Measurements from ENCODE around the gene SNRPD3.

SNRPD3 gene

DNA sequence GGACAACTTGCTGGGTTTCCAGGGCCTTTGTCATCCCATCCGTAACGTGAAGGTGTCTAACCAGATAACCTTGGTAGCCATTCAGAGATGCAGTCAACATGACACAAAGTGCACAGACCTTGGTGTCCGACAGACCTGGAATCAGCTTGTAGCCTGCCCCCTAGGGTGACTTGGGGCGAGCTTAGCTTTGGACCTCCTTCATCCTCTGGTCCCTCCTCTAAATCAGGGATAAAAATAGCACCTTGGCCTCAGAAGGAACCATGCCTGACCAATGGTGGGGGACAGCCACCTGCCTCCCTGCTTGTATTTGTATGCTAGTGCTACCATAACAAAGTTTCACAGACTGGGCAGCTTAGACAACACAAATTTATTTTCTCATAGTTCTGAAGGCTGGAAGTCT is 3.7 kb downstream of the SNRPD3 start:
- DNase-seq (ENCODE audit: insufficient read length, low spot score), result no peak
- TF ChIP-seq, protein P1, sequence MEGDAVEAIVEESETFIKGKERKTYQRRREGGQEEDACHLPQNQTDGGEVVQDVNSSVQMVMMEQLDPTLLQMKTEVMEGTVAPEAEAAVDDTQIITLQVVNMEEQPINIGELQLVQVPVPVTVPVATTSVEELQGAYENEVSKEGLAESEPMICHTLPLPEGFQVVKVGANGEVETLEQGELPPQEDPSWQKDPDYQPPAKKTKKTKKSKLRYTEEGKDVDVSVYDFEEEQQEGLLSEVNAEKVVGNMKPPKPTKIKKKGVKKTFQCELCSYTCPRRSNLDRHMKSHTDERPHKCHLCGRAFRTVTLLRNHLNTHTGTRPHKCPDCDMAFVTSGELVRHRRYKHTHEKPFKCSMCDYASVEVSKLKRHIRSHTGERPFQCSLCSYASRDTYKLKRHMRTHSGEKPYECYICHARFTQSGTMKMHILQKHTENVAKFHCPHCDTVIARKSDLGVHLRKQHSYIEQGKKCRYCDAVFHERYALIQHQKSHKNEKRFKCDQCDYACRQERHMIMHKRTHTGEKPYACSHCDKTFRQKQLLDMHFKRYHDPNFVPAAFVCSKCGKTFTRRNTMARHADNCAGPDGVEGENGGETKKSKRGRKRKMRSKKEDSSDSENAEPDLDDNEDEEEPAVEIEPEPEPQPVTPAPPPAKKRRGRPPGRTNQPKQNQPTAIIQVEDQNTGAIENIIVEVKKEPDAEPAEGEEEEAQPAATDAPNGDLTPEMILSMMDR (IDR thresholded peaks at IDR 0.05; ENCODE audit: insufficient read depth, missing control alignments), result no peak
- FAIRE-seq, result no peak

DNA sequence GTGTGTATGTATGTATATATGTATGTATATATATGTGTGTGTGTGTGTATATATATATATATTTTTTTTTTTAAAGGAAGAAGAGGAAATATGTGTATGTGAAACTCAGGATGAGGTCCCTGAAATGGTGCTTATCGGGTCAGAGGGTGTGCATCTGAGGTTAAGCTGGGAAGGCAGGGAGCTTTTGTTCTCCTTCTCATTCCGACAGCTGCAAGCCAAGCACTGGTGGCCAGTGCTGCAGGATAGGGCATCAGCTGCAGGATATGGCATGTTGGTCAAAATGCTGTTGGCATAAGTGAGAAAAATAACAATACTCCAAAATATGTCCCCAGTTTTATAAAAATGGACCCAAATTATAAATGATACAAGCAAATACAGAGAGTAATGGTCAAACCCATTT is 7.4 kb downstream of the SNRPD3 start:
- TF ChIP-seq, protein P1 (IDR thresholded peaks at IDR 0.05; ENCODE audit: insufficient read depth, missing control alignments), result no peak
- no peak for FAIRE-seq
- DNase-seq (ENCODE audit: insufficient read length, low spot score), result no peak

DNA sequence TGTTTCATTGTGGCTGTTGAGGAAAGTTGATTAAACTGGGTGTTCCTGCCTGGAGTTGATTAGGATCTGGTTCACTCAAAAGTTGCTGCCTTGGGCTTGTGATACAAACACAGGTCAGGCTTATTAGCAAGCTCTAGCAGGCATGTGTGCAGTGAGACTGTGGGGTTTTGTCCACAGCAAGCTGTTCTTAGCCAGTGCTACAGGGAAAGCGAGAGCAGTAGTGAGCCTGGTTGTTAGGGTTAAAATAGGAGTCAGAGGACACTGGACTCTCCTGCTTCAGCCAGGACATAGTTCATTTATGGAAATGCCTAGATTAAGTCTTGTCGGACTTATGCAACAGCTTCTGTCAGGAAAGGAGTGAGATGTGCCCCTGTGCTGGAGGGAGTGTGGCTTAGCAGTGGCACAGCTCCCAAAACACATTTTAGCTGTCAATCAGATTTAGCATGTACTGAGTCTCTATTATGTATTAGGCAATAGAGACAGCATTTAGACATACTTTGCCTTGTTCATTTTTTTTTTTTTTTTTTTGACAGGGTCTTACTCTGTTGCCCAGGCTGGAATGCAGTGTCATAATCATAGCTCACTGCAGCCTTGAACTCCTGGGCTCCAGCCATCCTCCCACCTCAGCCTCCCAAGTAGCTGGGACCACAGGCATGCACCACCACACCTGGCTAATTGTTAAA is 8.7 kb downstream of the SNRPD3 start:
- no peak for FAIRE-seq
- no peak for DNase-seq (ENCODE audit: insufficient read length, low spot score)
- TF ChIP-seq, protein P1 (IDR thresholded peaks at IDR 0.05; ENCODE audit: insufficient read depth, missing control alignments), result no peak

DNA sequence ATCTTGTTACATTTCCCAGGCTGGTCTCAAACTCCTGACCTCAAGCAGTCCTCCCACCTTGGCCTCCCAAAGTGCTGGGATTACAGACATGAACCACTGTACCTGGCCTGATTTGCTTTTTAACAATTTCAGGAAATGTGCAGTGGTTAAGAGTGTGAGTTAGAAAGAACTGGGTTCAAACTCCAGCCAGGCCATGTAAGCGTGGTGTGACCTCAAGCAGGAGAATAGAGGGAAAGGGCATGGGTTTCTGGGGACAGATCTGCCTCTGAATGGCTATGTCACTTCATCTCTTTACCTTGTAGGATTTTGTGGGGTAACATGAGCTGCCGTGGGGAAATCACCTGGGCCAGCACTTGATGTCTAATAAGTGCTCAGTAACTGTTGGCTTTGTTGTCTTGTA is 9.3 kb downstream of the SNRPD3 start:
- TF ChIP-seq, protein P1 (IDR thresholded peaks at IDR 0.05; ENCODE audit: insufficient read depth, missing control alignments), result no peak
- DNase-seq (ENCODE audit: insufficient read length, low spot score) (no peak), FAIRE-seq (no peak)

DNA sequence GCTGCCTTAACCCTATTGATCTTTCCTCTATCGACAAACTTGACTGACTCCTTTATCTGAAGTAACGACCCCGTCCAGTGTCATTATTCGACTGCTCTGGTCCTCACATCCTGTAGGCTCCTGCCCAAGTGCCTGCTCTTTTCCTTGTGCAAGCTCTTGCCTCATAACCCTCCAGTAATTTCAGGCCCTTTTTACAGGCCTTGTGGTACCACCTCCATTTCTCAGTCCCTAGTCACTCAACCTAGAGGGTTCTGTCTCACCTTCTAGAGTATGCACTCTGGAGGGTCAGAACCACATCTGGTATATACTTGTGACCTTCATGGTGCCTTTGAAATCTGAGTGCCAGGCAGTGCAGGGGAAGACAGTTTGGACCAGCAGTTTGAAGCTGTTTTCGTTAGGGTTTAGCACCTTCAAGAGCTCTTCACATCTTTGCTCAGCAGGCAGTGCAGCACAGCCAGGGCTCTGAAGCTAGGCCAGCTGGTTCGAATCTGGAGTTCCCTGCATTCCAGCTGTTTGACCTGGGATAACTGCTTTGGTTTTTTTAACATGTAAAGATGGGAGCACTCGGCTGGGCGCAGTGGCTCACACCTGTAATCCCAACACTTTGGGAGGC is 11.2 kb downstream of the SNRPD3 start:
- FAIRE-seq (no peak), DNase-seq (ENCODE audit: insufficient read length, low spot score) (no peak)
- TF ChIP-seq, protein P1 (IDR thresholded peaks at IDR 0.05; ENCODE audit: insufficient read depth, missing control alignments), result no peak

DNA sequence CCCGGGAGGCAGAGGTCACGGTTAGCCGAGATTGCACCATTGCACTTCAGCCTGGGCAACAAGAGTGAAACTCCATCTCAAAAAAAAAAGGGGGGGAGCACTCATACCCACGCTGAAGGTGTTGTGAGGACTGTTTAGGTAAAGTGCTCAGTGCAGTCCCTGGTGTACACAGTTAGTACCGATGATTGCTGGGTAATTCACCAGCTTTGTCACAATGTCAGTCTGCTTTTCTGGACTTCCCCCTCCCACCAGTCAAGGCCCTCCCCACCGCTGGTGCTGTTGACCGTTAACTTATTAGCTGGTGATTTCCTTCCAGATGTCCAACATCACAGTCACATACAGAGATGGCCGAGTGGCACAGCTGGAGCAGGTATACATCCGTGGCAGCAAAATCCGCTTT is 11.9 kb downstream of the SNRPD3 start:
- FAIRE-seq, result no peak
- DNase-seq (ENCODE audit: insufficient read length, low spot score), result no peak
- TF ChIP-seq, protein P1 (IDR thresholded peaks at IDR 0.05; ENCODE audit: insufficient read depth, missing control alignments), result no peak

DNA sequence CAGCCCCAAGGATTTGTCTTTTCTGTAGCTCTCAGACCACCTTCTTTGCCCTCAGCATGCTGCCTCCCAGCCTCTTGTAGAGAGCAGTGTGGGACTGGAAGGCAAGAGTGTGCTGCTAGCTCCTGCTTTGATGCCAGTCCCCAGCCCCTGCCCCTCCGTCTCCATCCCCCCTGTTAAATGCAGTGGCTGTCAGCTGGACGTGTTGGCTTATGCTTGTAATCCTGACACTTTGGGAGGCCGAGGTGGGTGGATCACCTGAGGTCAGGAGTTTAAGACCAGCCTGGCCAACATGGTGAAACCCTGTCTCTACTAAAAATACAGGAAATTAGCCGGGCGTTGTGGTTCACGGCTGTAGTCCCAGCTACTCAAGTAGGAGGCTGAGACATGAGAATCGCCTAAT is 15.5 kb downstream of the SNRPD3 start:
- TF ChIP-seq, protein P1 (IDR thresholded peaks at IDR 0.05; ENCODE audit: insufficient read depth, missing control alignments), result no peak
- DNase-seq (ENCODE audit: insufficient read length, low spot score) (no peak), FAIRE-seq (no peak)

Data from D721Med (cell line).